Measurements from ENCODE around the gene ZNF197.
"Not testable (repeated sequence)": the region's sequence is repeated elsewhere in the genome, so short reads cannot be mapped to it uniquely, and the experiment has no call there.

The ZNF197 gene

DNA sequence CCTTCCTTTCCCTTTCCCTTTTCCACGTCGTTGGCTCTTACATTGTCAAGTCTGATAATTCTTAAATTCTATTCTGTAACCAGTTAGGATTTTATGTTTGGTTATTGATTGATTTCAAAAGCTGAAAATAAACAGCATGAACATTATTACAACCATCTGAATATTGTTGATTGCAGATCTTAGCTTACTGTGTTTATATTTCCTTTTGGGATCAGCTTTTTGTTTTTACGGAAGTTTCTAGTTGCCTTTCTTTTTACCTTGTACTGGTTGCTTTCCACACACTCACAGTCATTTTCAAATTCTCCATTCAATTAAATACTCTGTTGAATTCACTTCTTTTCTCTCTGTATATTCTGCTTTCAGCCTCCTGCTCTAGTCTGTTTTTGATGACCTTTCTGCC is 40.3 kb downstream of the ZNF197 start:
- DNase-seq: no peak

DNA sequence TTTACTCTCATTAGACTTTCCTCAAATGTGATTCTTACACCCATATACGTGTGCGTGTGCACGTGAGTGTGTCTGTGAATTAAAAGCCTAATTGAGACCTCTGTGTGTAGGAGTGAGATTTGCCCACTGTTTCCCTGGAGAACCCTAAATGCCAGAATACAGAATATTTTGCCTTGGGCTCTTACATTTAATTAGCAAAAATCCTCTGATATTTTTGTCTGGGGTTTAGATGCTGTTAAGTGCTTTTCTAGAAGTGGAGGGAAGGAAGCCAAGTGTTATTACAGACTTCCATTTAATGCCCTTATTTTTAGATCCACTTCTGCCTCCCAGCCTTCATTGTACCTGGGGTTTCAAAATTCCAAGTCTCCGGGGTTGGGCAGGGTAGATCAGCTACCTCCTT is 41.5 kb downstream of the ZNF197 start:
- no peak for DNase-seq

DNA sequence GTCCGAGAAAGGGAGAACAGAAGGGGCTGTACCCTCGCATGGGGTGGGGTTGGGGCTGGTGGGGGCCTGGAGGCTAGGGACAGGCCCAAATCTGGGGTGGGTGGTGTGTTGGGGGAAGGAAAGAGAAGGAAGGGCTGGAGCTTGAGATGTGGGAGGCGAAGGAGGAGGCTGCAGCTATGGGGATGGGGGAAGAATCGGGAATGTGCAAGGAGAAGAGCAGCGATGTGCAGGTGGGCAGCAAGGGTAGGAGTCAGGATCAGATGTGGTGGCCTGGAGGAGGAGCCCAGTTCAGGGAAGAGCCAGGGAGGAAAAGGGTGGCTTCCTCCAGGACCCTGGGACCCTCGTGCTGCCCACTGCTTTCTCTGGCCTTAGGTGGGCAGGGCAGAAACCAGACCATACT is 44.9 kb downstream of the ZNF197 start:
- DNase-seq: no peak

DNA sequence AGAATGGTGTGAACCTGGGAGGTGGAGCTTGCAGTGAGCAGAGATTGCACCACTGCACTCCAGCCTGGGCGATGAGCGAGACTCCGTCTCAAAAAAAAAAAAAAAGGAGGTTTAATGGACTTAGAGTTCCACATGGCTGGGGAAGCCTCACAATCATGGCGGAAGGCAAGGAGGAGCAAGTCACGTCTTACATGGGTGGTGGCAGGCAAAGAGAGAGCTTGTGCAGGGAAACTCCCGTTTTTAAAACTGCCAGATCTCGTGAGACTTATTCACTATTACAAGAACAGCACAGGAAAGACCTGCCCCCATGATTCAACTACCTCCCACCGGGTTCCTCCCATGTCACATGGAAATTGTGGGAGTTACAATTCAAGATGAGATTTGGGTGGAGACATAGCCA is 48.6 kb downstream of the ZNF197 start:
- not testable (repeated sequence) for DNase-seq

DNA sequence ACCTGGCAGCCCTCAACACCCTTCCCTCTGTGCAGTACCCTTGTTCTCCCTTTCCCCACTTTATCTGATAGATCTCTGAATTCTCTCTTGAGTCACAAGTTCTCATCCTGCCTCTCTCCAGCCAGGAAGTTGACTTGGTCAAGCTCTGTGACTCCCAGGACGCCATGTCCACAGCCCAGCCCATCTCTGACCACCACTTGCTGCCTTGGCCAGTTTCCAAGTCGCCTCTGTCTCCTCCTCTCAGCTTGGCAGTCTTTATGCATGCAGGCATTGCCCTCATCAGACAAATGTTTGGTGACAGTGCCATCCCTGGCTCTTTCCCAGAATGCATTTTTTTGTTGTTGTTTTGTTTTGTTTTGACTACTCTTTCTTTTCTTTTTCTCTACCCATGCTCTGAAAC is 49.4 kb downstream of the ZNF197 start:
- no peak for DNase-seq

DNA sequence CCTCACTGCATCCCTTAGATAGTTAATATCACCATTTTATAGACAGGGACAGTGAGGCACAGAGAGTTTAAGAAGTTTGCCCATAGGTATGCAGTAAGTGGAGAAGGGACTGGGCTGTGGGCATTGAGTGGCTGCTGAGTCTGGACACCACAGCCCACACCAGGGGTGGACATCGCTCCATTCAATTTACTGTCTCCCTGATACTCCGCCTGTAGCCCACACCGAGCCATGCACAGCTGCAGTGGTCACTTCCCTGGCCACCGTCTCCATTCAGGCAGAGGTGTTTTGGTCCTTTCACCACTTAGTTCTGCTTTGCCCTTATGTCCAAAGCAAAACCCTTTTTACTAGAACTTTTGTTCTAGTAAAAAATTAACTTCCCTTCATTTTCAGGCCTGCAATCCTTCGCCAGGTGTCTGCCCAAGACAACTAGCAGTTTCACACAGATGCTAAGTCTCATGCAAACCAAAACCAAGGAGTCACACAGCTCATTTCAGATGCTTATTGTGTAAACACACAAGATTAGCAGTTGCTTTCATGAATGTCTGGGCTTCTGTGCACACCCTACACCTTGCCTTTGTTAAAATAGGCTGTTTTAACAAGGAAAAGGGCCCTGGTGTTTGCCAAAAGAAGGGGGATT is 53.8 kb downstream of the ZNF197 start:
- no peak for DNase-seq

DNA sequence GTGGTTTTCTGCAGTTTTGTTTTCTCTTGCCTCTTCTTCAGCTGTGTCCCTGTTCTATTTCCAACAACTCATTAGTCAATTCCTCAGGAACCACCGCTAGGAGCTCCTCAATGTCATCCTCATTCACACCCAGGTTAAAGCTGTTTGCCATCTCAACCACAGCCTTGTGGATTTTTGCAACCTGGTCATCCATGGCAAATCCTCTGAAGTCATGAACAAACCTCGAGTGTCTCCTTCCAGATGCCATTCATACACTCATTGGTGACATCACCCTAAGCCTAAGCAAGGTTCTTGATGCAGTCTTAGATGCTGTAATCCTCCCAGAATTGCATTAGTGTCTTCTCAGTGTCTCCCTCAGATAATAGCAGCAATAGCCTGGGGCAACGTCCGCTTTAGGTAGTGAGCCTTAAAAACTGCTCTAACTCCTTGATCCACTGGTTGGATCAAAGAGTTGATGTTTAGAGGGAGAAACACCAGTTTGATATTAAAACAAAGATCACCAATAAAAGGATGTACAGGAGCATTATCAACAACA is 56.2 kb downstream of the ZNF197 start:
- DNase-seq: no peak

DNA sequence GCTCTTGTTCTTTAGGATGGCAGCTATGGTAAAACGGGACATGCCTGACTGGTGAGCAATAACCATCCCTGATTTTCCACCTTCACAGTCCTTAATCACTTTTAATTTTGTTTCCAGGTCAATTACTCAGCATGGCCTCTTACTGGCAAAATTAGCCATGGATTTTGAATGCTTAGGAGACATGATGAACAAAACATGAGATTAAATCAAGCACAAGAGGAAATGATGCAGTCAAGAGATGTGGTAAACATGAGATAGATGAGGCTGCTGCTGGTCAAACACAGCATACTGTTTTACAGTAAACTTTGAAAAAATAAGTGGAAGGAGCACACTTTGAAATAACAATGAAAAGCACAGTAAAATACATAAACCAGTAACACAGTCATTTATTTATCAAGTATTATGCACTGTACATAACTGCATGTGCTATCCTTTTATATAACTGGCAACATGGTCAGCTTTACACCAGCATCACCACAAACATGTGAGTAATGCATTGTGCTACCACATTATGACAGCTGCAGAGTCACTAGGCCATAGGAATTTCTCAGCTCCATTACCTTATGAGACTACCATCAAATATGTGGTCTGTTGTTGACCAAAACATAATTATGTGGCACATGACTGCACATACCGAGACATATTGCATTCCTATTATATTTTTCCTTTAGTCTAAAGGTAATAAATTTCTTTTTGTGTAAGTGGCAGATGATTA is 57.5 kb downstream of the ZNF197 start:
- no peak for DNase-seq

DNA sequence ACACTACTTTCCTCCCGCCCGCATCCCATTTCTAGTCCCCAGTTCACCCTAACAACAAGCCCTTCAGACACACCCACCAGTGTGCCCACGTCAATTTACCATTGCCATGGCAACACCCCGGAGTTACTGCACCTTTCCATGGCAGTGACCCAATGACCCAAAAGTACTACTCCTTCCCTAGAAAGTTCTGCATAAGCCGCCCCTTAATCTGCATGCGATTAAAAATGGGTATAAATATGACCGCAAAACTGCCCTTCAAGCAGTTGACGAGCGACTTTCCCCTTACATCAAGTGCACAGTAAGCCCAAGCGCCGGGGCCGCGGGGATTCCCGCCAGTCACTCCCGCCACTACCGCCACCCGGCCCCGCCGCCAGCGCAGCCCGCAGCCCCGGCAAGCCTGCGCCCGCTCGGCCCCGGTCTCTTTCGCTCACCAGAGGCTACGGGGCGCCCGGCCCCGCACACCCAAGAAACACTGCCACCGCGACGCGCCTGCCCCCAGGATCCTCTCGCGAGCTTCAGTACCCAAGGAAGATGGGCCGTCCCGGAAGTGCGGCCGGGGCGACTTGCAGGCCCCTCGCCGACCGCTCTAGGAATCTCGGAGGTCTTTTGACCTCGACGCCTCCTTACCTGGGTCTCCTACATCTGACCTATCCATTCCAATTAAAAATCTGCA is 60.4 kb downstream of the ZNF197 start:
- DNase-seq: peak; percentile 56

DNA sequence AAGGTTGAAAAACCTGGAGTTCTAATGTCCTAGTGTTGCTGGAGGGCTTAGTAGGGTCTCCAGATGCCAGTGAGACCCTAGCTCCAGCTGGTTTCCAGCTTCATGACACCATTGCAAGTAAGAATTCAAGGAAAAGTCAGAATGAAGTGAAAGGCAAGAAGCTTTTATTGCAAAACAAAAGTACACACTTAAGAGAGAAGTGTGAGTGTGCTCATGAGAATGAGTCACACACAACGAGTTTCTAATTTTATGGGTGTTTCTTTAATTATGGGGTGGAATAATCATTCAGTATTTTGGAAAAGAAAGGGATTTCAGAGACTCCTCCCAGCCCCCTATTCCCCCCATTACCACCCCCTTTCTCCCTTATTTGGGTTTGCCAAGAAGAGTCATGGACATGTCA is 63.1 kb downstream of the ZNF197 start:
- no peak for DNase-seq
